ENCODE measurements around the gene KCND2.

The KCND2 gene

DNA sequence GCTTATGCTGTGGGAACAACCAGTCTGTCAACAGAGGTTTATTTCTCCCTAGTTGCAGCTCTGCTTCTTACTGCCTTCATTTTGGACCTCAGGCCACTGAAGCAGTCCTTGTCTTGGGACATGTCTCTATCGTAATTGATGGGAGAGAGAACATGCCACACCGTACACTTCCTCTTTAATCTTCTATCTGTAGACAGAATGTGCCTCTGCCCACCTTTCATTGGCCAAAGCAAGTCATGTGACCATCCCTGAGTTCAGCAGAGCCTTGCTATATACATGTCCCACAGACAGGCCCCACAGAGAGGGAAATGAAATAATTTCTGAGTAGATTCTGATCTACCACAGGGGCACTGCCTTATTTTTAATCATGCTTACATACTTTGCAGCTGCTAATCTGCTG lies 98.0 kb downstream of the KCND2 start:
- no peak for DNase-seq (ENCODE audit: low read depth)
- H3K4me3 ChIP-seq (ENCODE audit: control insufficient read depth, low read depth, low read length), result no peak overlapping the region
- TF ChIP-seq, protein P1, sequence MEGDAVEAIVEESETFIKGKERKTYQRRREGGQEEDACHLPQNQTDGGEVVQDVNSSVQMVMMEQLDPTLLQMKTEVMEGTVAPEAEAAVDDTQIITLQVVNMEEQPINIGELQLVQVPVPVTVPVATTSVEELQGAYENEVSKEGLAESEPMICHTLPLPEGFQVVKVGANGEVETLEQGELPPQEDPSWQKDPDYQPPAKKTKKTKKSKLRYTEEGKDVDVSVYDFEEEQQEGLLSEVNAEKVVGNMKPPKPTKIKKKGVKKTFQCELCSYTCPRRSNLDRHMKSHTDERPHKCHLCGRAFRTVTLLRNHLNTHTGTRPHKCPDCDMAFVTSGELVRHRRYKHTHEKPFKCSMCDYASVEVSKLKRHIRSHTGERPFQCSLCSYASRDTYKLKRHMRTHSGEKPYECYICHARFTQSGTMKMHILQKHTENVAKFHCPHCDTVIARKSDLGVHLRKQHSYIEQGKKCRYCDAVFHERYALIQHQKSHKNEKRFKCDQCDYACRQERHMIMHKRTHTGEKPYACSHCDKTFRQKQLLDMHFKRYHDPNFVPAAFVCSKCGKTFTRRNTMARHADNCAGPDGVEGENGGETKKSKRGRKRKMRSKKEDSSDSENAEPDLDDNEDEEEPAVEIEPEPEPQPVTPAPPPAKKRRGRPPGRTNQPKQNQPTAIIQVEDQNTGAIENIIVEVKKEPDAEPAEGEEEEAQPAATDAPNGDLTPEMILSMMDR (IDR thresholded peaks at IDR 0.05; ENCODE audit: control insufficient read depth, insufficient read depth, low read depth, low read length, missing control alignments), result no peak

DNA sequence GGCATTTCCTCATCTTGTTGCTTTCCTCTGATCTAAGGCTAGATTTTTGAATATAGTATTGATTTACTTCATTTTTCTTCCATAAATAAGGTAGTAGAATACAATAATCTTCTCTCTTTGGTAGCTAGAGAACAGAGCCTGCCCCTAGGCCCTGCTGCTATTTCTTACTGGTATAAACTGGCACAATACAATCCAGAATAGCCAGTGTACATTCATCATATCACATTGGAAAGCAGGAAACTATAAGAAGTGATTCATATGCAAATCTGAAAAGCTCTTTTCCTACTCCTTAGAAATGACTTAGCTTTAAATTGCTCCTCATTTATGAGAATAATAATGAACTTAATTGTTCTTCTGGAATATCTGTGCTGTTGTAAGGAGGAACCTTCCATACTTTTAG lies 100.2 kb downstream of the KCND2 start:
- H3K4me3 ChIP-seq (ENCODE audit: control insufficient read depth, low read depth, low read length), result no peak overlapping the region
- TF ChIP-seq, protein P1 (IDR thresholded peaks at IDR 0.05; ENCODE audit: control insufficient read depth, insufficient read depth, low read depth, low read length, missing control alignments), result no peak
- no peak for DNase-seq (ENCODE audit: low read depth)

DNA sequence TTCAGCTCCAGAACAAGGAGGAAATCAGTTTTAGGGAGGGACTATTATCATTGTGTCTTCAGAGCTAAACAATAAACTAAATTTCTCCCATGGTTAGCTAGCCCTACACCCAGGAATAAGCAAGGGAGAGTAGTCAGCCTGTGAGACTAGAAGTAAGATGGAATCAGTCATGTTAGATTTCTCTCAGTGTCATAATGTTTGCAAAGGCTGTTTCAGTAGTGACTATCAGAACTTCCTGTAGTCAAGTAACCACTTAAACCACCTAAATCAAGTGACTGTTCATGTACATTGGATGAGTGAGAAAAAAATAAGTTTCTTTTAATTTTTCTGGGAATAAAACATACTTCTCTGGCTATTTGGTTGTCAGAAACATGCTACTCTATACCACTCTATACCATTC lies 121.6 kb downstream of the KCND2 start:
- no peak for DNase-seq (ENCODE audit: low read depth)
- TF ChIP-seq, protein P1 (IDR thresholded peaks at IDR 0.05; ENCODE audit: control insufficient read depth, insufficient read depth, low read depth, low read length, missing control alignments), result no peak
- no peak overlapping the region for H3K4me3 ChIP-seq (ENCODE audit: control insufficient read depth, low read depth, low read length)

DNA sequence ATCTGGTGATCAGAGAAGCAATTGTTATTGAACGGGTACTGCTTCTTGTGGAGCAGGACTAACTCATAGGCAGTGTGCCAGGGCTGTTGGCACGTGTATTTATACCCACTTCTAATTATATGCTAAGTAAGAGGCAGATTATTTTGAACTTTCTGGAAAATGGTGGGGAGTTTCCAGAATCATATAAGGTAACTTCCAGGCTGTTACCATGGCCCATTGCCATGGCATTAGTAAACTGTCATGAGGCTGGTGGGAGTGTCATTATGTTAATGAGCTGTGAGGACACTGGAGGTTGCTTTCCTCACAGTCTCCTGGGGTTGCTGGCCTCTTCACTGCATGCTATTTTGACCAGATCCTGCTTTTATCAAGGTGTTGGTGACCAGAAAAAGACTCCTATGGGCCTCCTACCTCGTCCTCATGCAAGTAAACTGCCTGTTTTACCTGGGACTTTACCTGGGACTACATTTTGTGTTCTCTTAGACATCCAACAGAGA lies 122.6 kb downstream of the KCND2 start:
- TF ChIP-seq, protein P1 (IDR thresholded peaks at IDR 0.05; ENCODE audit: control insufficient read depth, insufficient read depth, low read depth, low read length, missing control alignments), result no peak
- no peak overlapping the region for H3K4me3 ChIP-seq (ENCODE audit: control insufficient read depth, low read depth, low read length)

DNA sequence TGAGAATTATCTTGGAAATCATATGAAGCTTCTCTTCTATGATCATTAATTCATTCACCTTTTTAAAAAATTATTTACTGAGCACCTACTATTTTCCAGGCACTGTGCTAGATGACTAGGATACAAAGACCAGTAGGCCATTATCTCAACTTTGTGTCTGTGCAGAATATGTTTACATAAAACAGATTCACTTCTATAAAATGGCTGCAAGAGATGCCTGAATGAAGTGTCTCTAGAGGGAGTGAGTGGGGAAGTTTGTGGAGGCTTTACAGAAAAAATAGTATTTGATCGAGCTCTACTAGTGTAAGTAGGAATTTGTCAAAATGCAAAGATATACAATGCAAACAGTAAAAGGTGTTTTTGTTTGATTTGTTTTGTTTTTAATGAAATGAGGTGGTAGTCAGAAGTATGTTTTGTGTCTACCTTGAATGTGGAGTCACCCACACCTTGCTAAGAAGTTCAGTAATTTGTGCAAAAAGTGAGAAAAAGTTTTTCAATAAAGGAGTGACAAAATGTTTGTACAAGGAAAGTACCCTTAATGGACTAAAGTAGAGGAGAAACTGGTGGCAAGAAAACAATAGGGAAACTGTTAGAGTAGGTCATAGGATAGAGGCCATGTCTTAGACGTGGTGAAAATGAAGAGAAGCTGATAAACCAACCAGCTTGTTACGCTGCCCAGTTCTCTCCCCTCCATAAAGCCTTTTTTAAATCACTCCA lies 125.5 kb downstream of the KCND2 start:
- TF ChIP-seq, protein P1 (IDR thresholded peaks at IDR 0.05; ENCODE audit: control insufficient read depth, insufficient read depth, low read depth, low read length, missing control alignments), result no peak
- DNase-seq (ENCODE audit: low read depth), result no peak
- no peak overlapping the region for H3K4me3 ChIP-seq (ENCODE audit: control insufficient read depth, low read depth, low read length)

More for the DNA sequence above, 122.6 kb downstream of the KCND2 start:
- no peak for DNase-seq (ENCODE audit: low read depth)

DNA sequence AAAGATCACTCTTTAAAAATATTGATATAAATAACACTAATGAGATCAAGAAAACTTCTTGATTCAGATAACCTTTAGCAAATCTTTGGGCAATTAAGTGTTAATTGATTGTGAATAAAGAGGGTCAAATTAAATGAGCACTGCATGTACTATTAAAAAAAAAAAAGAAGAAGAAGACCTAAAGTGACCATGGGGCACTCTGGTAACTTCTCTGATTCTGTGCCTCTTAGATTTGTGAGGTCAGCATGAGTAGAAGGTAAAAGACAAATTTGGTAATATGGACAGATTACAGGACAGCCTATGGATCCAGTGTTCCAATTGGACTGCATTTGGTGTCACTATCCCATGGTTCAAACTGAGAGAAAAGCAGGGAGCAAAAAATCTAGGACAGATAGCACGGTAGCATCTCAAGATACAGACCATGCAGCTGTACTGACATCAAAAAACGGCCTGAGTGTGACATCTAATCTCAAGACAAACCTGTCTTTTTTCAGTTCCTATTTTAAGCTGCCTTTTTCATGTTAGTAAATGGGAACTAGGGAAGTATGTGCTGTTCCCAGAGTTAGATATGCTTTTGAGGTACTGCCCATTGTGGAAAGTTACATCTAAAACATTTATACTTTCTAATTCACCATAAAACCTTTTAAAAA lies 128.0 kb downstream of the KCND2 start:
- no peak for DNase-seq (ENCODE audit: low read depth)
- no peak overlapping the region for H3K4me3 ChIP-seq (ENCODE audit: control insufficient read depth, low read depth, low read length)
- TF ChIP-seq, protein P1 (IDR thresholded peaks at IDR 0.05; ENCODE audit: control insufficient read depth, insufficient read depth, low read depth, low read length, missing control alignments), result no peak

Measured in AG09309 (cell line).